HG02970 (cell line): ENCODE measurements around the gene MOB3B.

Source experiments
- ATAC-seq: cut with Tn5 transposase; IDR thresholded peaks from one replicate; pipeline ENCODE4 v1.9.1; 2021; ENCODE audit warnings: mild to moderate bottlenecking, moderate library complexity, moderate number of reproducible peaks; ENCODE audit not compliant: unreplicated experiment, low FRiP score

The MOB3B gene

DNA sequence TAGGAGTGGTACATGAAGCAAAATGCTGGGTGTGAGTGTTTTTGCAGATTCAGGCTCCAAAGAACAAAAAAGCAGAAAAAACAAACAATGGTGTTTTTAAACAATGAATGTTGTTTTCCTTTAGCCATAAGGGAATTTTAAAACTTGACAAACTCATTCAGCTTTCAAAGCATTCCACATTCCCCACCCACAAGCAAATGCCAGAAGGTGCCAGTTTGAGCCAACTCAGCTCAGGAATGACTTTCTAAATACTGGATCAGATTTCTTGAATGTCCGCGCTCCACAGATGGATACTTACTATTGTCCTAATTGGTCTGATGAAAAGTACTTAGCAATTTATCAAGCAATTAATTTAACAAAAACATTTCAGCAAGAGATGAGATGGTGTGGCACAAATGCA, 12.9 kb upstream of the MOB3B start:
- no peak for ATAC-seq

DNA sequence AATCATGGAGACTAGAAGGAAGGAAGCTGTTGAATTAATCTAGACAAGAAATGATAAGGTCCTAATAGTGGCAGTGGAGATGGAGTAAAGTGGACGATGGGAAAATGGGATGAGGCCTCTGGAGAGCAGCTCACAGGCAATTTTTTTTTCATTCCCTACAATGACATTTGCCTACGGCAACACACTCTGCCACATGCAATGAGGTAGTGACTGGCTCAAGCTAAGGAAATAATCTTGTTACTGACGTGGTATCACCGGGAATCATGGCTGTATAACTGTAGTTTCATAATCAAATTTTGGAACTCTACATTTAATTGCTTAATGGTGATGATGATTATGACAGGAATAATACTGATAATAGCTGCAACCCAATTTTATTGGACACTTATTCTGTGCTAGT, 12.1 kb upstream of the MOB3B start:
- no peak for ATAC-seq

DNA sequence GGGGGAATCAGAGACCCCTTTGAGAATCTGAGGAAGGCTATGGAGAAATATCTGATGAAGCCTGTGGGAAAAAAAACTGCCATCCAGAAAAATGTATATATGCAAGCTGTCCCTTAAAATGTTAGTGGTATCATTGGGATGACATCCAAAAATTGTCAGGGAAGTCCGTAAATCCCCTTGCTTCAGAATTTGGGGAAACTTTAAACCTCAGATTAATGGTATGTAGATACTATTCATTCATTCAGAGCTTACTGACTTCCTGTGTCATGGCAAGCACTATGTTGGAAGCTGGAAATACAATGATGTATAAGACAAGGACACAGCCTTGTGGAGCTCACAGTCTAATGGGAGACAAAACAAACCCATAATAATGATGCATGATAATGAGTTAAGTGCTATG, 10.9 kb upstream of the MOB3B start:
- no peak for ATAC-seq

DNA sequence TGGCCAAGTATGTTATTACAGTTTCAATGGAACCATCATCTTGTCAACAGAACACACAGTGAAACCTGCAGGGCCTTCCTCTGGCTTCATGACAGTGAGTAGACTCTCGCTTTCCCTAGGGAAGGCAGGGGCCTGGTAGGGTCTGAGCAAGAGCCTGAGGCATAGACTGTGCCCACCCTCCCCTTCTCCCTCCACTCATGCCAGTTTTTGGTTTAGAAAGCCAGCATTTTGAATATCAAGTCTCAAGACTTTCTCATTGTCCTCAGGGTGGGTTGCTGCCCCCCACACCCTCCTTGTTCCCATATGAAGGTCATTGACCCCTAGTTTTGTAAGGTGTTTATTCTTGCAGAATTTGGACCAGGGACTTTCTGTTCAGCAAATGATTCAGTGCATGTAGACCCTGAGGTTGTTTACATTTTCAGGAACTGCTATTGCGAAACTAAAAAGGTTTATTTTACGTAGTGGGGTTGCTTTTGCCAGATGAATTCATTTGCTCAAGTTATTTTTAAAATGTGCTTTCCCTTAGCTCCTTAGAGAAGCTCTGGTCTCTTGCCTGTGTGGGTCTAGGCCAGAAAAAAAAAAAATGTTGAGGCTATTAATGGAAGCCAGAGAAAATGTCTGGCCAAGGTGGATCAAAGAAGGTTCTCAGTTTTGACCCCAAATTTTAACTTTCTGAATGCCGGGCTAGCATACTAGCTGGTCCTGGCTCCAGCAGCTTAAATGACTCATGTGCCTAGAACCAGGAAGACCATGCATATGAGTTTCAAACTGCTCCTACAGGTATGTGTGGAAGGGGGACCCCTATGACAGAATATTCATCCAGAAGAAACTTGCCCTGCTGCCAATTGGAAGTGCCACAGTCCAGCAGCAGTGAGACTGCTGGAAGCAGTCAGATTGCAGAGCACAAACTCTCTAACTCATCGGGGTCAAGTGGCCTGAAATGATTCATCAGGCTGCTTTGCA, 10.1 kb upstream of the MOB3B start:
- ATAC-seq, result peak; percentile 30

DNA sequence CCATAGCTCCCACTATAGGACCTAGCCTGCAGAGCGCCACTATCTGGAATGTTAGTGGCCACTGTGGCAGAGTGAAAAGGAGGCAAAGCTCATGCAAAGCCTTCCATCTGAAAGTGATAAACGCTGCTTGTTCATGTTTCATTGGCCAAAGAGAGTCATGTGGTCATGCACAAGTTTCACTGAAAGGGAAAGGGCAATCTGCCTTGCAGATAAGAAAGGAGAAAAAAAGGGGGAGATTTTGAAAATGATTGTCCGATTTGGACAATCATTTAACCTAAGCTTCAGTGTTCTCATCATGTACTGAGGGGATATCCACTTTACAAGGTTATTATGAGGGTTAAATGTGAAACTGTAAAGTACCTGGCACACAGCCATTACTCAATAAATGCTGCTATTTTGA, 9.0 kb upstream of the MOB3B start:
- peak; percentile 41 for ATAC-seq

DNA sequence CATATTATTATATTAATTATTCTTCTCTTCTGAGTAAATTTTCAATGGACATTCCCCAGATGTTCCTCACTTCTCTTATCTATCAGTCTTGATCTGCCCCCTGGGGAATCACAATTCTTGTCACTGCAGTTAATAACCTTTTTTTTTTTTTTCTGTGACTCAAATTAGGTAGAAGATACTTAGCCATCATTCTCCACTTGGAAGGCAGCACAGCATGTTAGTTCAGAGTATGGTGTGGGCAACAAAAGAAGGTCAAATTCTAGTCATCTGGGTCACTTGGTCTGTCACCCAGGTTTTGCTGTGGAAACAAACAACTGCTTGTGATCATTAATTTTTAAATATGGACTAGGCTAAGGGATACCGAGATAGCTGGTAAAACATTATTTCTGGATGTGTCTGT, 8.1 kb upstream of the MOB3B start:
- ATAC-seq, result no peak

DNA sequence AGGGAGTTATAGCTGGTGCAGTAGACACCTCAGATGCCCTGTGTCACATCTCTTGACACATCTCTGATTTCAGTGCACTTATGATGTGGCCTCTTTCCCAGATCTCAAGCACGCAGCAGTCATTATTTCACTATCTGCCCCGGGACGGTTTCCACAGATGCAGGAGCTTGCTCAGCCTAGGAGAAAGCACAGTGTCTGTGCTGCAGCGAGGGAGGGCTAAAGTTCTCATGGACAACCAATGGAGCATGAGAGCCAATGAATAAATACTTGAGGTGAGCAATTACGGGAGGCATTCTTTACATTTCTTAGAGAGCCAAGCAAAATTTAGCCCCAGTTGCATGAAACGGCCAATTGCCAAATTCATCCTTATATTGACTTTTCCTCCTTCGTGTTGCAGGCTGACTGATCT, 7.4 kb upstream of the MOB3B start:
- ATAC-seq, result no peak

DNA sequence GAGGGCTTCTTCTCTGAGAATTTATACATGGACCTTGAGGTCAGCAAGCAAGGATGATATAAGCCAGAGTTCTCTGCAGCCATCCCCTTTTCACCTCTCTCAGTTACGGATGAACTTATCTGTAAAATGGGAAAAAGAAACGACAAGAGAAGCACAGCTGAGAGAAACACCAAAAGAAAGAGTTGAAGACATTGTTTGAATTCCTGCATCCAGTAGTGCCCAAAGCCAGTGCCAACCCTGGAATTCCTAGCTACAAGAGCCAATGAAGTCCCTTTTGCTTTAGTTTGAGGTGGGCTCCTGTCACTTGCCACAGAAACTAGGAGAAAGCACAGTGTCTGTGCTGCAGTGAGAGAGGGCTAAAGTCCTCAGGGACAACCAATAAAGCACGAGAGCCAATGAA, 6.6 kb upstream of the MOB3B start:
- ATAC-seq, result no peak

DNA sequence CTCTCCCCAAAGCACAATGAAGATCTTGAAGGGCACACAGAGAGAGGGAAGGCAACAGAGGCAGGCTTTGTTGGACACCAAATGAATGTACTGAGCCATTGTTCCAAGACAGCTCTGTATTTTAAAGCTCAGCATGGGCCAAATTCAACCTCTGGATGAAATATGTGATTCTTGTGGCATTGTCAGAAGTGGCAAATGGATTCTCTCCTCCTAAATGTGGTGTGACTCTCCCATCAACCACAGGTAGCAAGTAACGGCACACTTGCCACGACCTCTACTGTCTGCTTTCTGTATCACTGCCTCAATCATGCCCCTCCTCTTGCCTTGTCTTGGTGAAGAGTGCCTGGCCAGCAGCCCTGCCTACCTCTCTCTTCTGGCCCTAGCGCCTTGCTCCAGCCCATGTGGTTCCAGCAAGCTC, 6.1 kb upstream of the MOB3B start:
- no peak for ATAC-seq

DNA sequence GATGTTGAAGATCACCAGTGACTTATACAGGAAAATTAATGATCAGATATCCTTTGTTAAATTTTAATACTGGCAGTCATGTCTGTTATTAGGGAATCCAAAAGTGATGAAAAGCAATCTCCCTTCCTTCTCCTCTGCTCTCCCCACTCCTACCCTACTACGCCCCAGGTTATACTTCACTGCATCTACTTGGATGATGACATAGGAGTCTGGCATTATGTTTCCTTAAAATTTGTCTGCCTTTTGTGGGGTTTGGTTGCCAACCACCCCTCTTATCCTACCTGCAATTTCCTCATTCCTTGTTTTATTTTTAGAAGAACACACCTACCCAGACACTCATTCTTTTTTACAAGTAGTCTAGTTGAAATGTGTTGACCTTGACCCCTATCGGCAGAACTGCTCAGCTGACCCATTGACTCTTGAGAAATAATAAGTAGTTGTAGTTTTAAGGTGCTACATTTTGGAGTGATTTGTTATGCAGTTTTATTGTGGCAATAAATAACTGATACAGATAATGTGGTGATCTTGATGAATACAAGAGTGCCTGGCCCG, 5.1 kb upstream of the MOB3B start:
- no peak for ATAC-seq

DNA sequence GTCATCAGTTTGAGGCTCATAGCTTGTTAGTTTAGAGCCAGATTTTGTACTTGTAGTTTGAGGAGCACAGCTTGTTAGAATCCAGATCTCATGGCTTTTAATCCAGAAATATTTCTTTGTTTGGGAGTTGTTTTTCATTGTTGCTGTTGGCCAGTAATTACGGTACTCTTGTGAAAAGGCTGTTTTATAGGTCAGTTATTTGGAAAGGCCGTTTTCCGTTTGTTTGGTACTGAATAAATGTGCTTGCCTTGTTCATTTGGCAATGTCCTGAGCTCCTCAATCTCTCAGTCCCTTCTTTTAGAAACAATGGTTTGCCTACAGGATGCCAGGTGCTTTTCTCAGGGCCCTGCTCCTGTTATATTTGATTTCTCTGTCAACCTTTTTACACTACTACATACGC, 4.5 kb upstream of the MOB3B start:
- no peak for ATAC-seq

DNA sequence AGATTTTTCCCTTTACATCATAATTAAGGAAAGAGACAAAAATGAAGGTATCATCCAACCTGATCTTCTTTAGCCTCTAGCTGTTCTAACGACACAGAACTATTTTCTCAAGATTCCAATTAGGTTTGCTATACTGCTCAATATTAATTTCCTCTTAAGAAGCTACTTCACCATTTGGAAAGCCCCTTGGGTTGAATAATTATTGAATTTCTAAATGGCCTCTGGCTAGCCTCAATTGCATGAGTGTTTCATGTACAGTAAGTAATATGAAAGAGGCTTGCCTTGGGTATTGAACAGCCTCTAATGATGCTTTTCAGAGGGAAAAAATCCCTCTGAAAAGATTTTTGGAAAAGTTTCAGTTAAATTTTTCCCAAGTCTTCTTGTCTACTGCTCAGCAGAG, 3.7 kb upstream of the MOB3B start:
- no peak for ATAC-seq

DNA sequence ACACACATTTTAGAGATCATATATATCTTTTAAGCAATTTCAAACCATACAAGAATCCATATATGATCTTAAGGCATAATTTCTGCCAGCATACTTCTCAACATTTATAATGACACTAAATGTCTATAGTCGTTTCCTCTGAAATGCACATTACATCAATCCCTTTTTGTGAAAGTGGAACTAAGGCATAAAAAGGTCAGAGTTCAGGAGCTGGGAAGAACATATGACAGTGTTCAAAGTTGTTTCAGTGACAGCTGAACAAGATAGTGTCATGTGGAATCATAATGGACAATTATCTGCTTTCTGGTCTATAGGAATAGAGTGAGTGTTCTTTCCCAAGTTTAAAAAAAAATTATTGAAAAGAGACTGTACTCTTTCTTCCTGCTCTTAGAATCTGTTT, 2.4 kb upstream of the MOB3B start:
- no peak for ATAC-seq

DNA sequence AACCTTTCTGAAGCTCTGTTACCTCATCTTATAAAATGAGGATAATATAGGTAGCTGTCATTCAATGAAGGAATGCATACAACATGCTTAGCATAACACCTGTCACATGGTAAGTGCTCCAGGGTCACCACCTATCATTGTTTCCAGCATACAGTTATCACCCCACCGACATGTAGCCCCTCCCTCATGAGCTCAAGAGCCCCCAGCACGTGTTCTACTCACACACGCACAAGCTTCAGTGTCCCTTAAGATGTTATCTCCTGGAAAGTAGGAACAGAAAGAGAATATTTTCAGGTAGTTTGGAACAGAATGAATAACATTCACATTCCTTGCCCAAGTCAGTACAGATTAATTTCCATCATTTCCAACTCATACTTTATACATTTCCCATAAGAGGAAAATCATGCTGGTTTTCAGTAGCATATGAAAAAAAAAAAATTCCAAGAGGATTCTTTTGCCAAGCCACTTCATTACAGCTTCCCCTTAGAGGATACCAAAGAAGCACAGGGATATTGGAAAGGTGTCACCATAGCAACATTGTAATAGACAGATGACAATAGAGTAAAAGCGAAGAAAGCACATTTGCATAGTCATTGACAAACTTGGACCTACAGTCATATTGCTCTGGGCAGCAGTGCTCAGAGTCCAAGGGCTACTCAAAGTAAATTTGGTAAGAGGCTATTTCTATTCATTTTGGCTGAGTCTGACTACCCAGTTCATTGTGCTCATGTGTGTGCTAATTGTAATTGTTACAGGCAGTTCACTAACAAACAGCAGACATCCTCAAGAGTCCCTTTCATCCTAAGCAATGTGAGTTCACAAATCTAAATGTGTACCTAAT, 1.5 kb upstream of the MOB3B start:
- no peak for ATAC-seq

DNA sequence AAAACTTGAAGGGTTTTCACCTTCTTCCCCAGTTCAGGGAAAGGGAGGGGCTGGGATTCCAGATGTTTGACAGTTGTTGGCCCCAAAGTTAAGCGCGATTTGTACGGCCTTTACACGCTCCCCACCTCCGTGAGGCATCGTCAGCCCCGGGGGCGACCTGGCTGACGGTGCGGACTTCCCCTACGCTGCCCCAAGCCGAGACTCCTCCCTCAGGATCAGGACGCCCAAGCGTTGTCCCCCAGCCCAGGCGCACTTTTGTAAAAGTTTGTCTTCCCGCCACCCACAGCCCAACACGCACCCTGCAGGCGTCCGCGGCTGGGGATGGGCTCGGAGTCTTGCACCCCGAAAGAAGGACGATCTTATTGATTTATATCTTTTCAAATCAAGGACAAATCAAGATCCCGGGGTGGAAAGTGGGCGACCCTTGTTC, 713 bp downstream of the MOB3B start:
- peak; percentile 36 for ATAC-seq

DNA sequence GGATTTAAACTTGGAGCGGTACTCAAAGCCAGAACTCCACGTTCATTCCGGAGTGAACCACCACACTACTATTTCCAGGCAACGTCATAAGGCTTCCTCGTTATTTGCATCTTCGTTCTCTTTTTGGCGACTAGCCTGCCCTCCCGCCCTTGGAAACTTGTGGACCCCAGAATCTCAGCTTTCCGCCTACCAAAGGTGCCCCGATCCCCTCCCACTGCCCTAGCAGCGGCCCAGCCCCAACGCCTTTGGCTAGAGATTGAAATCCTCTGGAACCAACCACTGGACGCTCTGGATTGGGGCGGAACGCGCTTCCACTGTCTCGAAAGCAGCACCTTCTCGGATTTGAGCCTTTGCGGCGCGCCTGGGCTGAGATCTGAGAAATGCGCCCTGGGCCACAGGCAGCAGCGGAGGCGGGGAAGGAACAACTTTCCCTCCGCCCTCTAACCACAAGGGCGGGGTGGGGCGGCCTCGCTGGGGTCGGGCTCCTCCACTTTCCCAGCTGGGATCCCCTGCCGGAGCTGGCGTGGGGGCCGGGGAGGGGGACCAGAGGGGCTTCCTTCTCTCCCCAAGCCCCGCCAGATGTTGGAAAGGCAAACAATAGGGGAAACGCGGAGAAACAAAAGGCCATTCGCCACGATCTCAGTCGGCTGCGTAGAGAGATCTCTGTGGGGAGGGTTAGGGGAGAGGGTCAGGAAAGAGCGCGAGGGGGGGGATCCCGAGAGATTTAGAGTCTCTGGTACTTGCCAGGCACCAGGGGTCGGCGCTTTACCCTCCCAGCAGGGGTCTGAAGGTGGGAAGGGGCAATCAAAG, 1.3 kb downstream of the MOB3B start:
- ATAC-seq, result peak; percentile 36

DNA sequence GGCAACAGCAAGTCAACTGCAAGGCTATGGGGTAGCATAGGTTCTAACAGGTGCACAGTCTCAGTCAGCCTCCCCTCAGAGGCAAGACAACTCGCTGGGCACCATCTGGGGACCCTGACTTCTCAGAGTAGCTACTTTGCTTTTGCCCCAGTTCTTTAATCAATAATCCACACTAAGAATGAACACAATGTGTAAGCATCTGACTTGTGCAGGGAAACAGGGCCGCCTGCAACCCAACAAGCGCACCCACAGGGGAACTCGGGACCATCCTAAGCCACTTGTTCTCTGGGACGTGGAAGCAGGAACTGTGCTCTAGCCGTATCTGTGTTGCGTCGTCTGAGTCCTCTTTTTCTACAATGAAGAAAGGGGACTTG, 1.9 kb downstream of the MOB3B start:
- ATAC-seq, result no peak

DNA sequence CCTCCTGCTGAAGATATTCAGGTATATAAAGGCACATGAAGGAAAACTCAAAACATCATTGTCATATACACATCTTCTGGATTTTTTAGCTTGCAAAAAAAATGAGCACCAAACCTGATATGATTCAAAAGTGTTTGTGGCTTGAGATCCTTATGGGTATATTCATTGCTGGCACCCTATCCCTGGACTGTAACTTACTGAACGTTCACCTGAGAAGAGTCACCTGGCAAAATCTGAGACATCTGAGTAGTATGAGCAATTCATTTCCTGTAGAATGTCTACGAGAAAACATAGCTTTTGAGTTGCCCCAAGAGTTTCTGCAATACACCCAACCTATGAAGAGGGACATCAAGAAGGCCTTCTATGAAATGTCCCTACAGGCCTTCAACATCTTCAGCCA, 5.4 kb downstream of the MOB3B start, which contains the start of gene IFNK:
TSS of gene IFNK (plus strand) at position 55 of the 400 bp plus-strand sequence. CDS start at position 102, 47 bp downstream.
- no peak for ATAC-seq

DNA sequence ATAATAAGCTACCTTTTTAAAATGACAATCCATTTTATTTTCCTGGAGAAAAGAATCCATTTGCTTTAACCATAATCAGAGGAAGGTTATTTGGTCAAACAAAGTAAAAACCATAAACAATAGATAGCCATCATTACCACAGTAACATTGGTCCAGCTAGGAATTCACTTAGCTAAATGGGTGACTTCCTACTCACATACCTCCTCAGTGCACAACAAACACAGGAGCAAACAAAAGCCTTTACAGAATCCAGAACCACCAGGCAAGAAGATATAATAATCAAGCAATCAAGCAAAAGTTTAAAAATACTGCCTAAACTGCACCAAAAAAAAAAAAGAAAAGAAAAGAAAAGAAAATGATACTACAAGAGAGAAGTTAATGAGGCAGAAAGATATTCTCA, 6.5 kb downstream of the MOB3B start:
- ATAC-seq, result no peak

DNA sequence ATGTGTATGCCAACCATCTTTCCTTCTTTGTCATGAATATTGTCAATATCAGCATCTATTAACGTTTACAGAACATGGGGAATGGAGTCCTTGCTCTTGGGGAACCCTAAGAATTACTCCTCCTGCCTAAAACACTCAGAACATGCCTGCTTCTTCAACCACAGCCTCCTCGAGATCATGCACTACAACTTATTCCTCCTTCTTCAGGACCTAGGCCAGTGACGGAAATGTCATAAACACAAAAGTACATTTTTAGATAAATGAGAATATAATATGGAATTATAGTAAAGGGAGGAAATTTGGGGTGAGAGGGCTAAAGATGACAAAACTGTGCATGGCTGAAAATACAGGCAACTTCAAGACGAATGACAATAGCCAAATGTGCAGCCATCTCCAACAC, 8.6 kb downstream of the MOB3B start:
- ATAC-seq, result no peak
